Stimulated activated CD8-positive, alpha-beta memory T cell treated with anti-CD3 and anti-CD28 coated beads, Interleukin-4, amount 100 ng/mL, for 4 hours (primary cell): Measurements from ENCODE around the gene LBHD1.
"Not testable (repeated sequence)": the region's sequence is repeated elsewhere in the genome, so short reads cannot be mapped to it uniquely, and the experiment has no call there.

Experiments
- DNase-seq, 2 donors: peaks; one replicate each; pipeline ENCODE4 v3.0.0-alpha.2; 2020; ENCODE audit warnings: low read depth in 2 of 2, low spot score in 1 of 2

The LBHD1 gene

DNA sequence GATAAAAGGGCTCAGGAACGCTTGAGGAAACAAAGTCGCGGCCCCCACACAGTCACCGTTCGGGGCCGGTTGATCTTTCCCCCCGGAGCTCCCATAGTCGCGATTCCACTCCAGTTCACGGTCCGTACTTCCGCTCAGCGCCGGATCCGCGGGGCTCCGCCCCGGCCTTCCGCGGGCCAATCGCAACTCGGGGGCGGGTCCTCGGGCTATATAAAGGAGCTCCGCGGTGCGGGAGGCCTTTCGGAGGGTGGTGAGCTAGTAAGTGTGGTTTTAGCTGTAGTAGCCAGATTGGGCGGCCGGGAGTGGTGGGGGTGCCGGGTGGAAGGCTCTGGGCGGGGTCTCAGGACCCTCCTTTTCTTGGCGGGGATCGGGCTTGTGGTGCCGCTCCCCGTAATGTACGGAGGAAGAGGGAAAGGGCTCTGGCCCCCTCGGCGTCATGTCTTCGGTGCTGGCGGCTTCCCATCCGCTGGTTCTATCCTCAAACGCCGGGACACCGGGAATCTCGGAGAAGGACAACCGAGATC, 6.9 kb downstream of the LBHD1 start, which contains the start of the genes C11orf98 and CSKMT:
Gene C11orf98 (minus strand): TSS at position 136 of the 524 bp plus-strand sequence. CDS start 41 bp downstream, at position 95.
Gene CSKMT (plus strand): TSS at position 238 of the 524 bp plus-strand sequence. CDS start 568 bp downstream, outside the sequence.
- peak; percentile 91 to 92 for DNase-seq

- DNase-seq, result no peak
These were observed 7.5 kb downstream of the LBHD1 start for GRCh38 chr11:62664405-62665074.

- DNase-seq, result no peak
These were observed 15.2 kb downstream of the LBHD1 start for GRCh38 chr11:62656796-62657429.

DNA sequence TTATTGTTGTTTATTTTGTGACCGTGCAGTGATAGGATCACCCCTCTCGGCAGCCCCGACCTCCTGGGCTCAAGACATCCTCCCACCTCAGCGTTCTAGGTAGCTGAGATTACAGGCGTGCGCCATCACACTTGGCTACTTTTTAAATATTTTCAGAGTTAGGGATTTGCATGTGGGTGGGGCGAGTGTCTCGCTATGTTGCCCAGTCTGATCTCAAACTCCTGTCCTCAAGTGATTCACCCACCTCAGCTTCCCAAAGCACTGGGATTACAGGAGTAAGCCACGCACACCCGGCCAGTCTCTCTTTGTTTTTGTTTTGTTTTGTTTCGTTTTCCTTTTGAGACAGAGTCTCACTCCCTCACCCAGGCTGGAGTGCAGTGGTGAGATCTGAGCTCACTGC, 17.8 kb downstream of the LBHD1 start:
- no peak for DNase-seq

DNA sequence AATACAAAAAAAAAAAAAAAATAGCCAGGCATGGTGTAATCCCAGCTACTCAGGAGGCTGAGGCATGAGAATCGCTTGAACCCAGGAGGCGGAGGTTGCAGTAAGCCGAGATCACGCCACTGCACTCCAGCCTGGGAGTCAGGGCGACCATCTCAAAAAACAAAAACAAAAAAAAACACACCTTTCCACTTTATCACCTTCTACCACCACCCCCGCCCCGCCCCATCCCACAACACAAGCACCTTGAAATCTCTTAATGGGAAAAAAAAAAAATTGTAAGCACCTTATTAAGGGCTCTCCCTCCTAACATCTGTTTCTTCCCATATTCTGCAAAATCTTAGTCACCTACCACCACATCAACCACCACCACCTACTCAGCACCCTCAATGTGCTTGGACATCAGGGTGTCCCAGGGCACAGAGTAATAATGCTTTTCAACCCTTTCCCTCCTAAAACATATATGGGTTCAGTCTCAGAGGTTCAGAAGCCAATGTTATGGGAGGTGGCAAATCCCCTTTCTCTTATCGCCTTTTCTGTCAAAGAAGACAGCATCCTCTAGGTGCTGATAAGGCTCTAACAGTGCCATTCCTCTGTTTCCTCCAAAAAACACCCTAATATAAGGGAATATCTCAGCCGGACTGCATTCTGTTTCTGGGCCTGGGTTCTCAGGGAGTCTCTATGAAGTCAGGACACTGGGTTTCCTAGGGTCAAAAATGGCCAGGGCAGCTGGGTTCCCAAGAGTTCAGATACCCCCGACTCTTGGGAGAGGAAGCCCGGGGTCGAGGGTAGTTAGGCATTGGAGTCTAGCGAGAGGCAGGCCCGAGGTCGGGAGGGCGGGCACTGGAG, 19.7 kb downstream of the LBHD1 start:
- no peak for DNase-seq

GRCh38 chr11:62650283-62650682, 21.8 kb downstream of the LBHD1 start:
- not testable (repeated sequence) for DNase-seq

GRCh38 chr11:62649486-62649885, 22.6 kb downstream of the LBHD1 start:
- no peak for DNase-seq

- DNase-seq, result no peak
These were observed 23.1 kb downstream of the LBHD1 start for GRCh38 chr11:62648967-62649364.

GRCh38 chr11:62648185-62648966, 23.7 kb downstream of the LBHD1 start:
- DNase-seq, result no peak

DNA sequence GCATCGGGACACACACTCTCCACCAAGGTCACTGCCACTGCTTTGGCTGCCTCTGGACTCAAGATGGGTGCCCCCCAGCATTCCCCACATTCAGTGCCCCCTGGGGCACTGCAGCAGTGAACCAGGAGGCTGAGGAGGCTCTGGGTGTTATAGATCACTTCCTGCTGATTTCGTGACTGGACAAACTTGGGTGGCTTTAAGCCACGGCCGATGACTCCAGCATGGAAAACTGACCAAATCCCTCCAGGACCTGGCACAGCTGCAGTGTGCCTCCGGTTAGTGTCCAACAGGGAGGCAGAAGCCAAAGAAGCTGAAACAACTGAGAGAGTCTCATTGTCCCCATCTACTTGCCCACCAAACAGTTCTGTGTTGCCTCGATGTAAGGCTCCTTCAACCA, 24.5 kb downstream of the LBHD1 start:
- no peak for DNase-seq

- DNase-seq, result no peak
These were observed 25.1 kb downstream of the LBHD1 start for GRCh38 chr11:62646825-62647608.

GRCh38 chr11:62645946-62646824, 25.9 kb downstream of the LBHD1 start, which contains the start of gene GANAB:
Gene GANAB (minus strand): TSS chr11:62646613. CDS start chr11:62646599, 14 bp downstream.
- DNase-seq, result peak; percentile 98 to 99

GRCh38 chr11:62645671-62645945, 26.5 kb downstream of the LBHD1 start:
- no peak for DNase-seq

DNA sequence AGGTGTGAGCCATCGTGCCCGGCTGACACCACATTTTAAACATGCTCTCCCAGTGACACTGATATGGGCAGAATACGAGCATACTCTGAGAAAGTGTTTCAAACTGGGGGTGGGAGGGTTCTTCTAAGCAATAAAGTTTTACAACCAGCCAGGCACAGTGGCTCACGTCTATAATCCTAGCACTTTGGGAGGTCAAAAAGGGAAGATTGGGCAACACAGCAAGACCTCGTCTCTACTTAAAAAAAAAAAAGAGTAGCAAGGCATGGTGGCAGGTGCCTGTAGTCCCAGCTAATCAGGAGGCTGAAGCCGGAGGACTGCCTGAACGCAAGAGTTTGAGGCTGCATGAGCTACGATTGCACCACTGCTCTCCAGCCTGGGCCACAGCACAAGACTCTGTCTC, 27.8 kb downstream of the LBHD1 start:
- no peak for DNase-seq

- DNase-seq, result no peak
These were observed 39.6 kb downstream of the LBHD1 start for GRCh38 chr11:62632492-62632891.

DNA sequence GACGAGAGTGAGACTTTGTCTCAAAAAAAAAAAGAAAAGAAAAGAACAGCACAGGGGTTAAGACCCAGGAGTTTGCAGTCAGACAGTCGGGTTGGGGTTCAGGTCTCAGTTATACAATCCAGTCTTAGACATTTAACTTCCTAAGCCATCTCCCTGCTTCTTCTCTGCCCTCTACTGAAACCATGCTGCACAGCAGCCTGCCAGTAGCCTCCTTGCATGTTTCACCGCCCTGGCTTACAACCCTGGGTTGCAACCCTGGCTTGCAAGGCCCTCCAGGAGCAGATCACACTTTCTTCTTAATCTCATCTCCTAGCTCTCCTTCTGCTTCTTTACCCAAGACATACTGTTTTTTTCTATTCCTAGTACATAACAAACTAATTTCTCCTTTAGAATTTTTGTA, 44.4 kb downstream of the LBHD1 start:
- no peak for DNase-seq

DNA sequence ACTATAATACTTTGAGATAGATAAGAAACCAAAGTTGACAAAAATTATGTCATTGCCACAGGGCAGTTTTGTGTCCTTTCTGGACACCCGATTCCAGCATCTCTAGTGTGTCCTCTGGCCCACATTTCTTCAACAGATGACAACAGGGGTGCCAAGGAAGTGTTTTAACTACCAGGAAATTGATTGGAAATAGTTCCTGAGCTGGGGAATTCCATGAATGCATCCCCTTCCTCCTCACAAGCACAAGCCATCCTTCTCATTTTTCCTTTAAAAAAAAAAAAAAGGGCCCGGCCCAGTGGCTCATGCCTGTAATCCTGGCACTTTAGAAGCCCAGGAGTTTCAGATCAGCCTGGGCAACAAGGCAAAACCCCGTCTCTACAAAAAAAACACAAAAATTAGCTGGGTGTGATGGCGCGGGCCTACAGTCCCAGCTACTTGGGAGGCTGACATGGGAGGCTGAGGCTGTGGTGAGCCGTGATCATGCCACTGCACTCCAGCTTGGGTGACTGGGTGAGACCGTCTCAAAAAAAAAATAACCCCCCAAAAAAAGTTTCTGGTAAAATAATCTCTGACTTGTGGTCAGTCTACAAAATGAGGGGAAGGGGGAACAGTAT, 49.5 kb downstream of the LBHD1 start:
- DNase-seq, result no peak

DNA sequence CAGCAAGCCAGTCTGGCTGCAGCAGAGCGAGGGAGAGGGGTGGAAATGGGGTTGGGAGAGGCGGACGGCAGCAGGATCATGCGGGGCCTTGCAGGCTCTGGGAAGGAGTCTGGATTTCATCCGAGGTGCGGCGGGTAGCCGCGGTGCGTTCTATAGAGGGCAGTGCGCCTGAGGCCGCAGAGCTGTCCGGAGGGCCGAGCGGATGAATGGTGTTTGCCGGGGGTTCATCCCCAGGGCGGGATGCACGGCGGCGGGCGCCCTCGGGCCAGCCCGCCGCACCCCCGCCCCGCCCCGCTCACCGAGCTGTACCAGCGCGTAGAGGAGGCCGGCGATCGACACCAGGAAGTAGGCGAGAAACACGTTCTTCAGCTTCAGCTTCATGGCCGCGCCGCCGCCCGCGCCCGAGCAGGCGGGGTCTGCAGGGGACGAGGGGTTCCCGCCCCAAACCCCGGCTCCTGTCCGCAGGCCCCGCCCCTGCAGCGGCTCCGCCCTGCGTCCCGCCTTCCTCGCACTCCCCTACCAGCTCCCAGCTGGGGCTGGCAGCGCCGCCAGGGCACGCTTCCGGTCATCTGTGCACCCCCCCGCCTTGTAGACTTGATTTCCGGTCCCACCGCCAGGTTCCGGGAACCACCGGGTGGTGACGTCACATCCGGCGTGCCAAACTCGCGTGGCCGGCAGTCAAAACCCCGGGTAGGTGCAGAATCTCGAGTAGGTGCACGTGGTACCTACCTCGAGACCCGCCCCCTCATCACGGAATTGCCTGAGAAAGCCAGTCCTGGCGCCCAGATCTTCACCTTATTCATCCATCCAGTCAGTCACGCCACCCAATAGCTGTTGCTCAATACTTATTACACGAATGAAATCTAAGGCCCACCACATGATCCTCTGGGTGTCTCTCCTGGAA, 50.2 kb downstream of the LBHD1 start, which contains the start of gene B3GAT3:
Gene B3GAT3 (minus strand): TSS at position 420 of the 904 bp plus-strand sequence. CDS start 39 bp downstream, at position 381.
- peak; percentile 94 to 98 for DNase-seq
